Subcutaneous adipose tissue (tissue), 4 donors: ENCODE results near the gene FRAS1. TPM values are rescaled to one million over a fixed set of nuclear protein-coding genes. Genes with fewer than 3 reads are reported as not detected.

Source experiments
- CTCF ChIP-seq: fragments of 450-650 bp; IDR thresholded peaks from one replicate; pipeline ENCODE4 v1.5.1; 2016; ENCODE audit warnings: low read depth, mild to moderate bottlenecking, control low read depth, antibody characterized with exemption, moderate library complexity
- total RNA-seq, 4 donors: library from RNA; depleted of rRNA; stranded (reverse); fragments of >200 nt; gene quantifications; one replicate each; pipeline ENCODE4 v1.1.0, GENCODE V29; 2016

FRAS1 gene
- total RNA-seq, 4 donors from 2014 or later, result 2.2 to 6.0 (median 3.6) TPM

- TF ChIP-seq CTCF, result no peak
These were observed 420.2 kb downstream of the FRAS1 start for GRCh38 chr4:78477276-78477675.

DNA sequence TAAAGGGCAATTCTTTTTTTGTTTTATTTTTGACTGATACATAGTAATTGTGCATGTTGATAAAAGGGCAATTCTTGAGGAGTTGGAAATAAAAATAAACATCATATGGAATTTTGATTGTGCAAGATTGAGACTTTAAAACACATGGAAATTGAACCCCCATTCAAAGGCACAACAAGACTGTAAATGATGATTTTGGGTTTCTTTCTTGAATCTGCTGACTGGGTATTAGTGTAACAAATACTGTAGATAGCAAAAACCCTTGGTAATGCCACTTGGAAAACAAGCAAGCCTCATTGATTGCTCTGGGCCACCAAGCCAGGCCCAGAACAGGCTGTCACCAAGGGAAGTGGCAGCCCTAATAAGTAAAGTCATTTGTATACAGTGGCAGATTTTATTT lies 421.4 kb downstream of the FRAS1 start:
- TF ChIP-seq CTCF, result no peak

GRCh38 chr4:78480286-78480685 lies 423.2 kb downstream of the FRAS1 start:
- TF ChIP-seq CTCF, result no peak

- no peak for TF ChIP-seq CTCF
These were observed 424.1 kb downstream of the FRAS1 start for GRCh38 chr4:78481180-78481579.

DNA sequence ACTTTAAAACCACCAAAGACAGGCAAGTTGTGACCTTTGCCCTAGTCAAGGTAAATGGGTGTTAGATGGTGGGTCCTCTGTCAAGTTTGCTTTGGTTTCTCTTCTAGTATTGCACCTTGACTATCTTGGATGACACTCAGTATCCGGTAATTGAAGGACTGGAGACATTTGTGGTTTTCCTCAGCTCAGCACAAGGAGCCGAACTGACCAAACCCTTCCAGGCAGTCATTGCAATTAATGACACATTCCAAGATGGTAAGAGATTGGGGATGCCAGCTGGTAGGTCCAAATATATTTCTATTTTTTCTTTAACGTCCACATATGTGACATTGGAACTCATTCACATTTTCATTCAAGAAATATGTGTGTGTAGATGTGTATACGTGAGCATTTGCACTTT lies 425.2 kb downstream of the FRAS1 start:
- TF ChIP-seq CTCF, result no peak

DNA sequence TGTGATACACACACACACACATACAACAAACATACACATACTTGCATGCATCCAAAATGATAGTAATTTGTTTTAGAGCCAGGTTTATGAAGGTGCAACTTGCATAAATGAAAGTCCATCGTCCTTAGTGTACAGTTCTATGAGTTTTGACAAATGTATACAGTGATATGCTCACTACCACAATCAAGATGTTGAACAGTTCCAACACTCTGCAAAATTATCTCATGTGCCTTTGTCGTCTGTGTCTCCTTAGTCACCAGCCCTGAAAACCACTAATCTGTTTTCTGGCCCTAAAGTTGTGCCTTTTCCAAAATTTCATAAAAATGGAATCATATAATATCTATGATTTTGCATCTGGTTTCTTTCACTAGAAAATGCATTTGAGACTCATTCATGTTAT lies 426.7 kb downstream of the FRAS1 start:
- no peak for TF ChIP-seq CTCF

GRCh38 chr4:78484574-78484973 lies 427.5 kb downstream of the FRAS1 start:
- no peak for TF ChIP-seq CTCF

- no peak for TF ChIP-seq CTCF
These were observed 436.6 kb downstream of the FRAS1 start for GRCh38 chr4:78493731-78494130.
